Inflammatory macrophage treated with lipopolysaccharide for 1 hour (primary cell): ENCODE measurements around the gene SLC25A28.
"Not testable (repeated sequence)": the region's sequence is repeated elsewhere in the genome, so short reads cannot be mapped to it uniquely, and the experiment has no call there.

Experiments
- DNase-seq, 2 donors: peaks; one replicate each; pipeline ENCODE4 v3.0.0-alpha.2; 2020 to 2022

SLC25A28 gene

GRCh38 chr10:99625124-99625523, 4.9 kb upstream of the SLC25A28 start:
- not testable (repeated sequence) for DNase-seq

- DNase-seq: no peak
These were observed 3.7 kb upstream of the SLC25A28 start for GRCh38 chr10:99623919-99624318.

GRCh38 chr10:99621454-99622251, 1.4 kb upstream of the SLC25A28 start:
- peak; percentile 71 to 86 for DNase-seq

GRCh38 chr10:99620711-99621453, 643 bp upstream of the SLC25A28 start:
- peak; percentile 92 to 98 for DNase-seq

- peak; percentile 57 for DNase-seq
These were observed 994 bp downstream of the SLC25A28 start for GRCh38 chr10:99619090-99619800.

- DNase-seq: no peak
These were observed 2.5 kb downstream of the SLC25A28 start for GRCh38 chr10:99617696-99618095.

- no peak for DNase-seq
These were observed 4.8 kb downstream of the SLC25A28 start for GRCh38 chr10:99615426-99615825.

- peak; percentile 33 to 79 for DNase-seq
These were observed 7.9 kb downstream of the SLC25A28 start for GRCh38 chr10:99612167-99612831.

GRCh38 chr10:99611326-99611725, 8.9 kb downstream of the SLC25A28 start:
- no peak for DNase-seq

GRCh38 chr10:99610221-99610620, 10.0 kb downstream of the SLC25A28 start:
- no peak for DNase-seq

GRCh38 chr10:99609186-99609585, 11.1 kb downstream of the SLC25A28 start:
- no peak for DNase-seq

GRCh38 chr10:99605351-99605750, 14.9 kb downstream of the SLC25A28 start:
- no peak for DNase-seq

GRCh38 chr10:99604862-99605261, 15.4 kb downstream of the SLC25A28 start:
- no peak for DNase-seq

- peak; percentile 37 to 54 for DNase-seq
These were observed 21.3 kb downstream of the SLC25A28 start for GRCh38 chr10:99598781-99599509.

- DNase-seq: no peak
These were observed 22.2 kb downstream of the SLC25A28 start for GRCh38 chr10:99598011-99598410.

GRCh38 chr10:99596708-99597107, 23.5 kb downstream of the SLC25A28 start:
- not testable (repeated sequence) for DNase-seq

GRCh38 chr10:99595770-99596465, 24.3 kb downstream of the SLC25A28 start:
- no peak for DNase-seq

GRCh38 chr10:99595236-99595635, 25.0 kb downstream of the SLC25A28 start:
- DNase-seq: no peak

GRCh38 chr10:99593312-99593711, 26.9 kb downstream of the SLC25A28 start:
- no peak for DNase-seq

- DNase-seq: no peak
These were observed 29.4 kb downstream of the SLC25A28 start for GRCh38 chr10:99590799-99591198.

- DNase-seq: no peak
These were observed 36.6 kb downstream of the SLC25A28 start for GRCh38 chr10:99583687-99584086.
